Stimulated activated CD4-positive, alpha-beta T cell treated with anti-CD3 and anti-CD28 coated beads, Interleukin-4, amount 100 ng/mL, for 1 hour (primary cell): ENCODE data around the gene TNFRSF12A.

ENCODE experiments used
- DNase-seq: peaks from one replicate; pipeline ENCODE4 v3.0.0-alpha.2; 2020

The TNFRSF12A gene

GRCh38 chr16:2986623-2987188 is 33.5 kb upstream of the TNFRSF12A start:
- DNase-seq = no peak

GRCh38 chr16:2987286-2987685 is 32.9 kb upstream of the TNFRSF12A start:
- no peak for DNase-seq

- no peak for DNase-seq
These were observed 32.3 kb upstream of the TNFRSF12A start for GRCh38 chr16:2987833-2988232.

- DNase-seq = no peak
These were observed 31.5 kb upstream of the TNFRSF12A start for GRCh38 chr16:2988590-2989099.

- DNase-seq = no peak
These were observed 29.3 kb upstream of the TNFRSF12A start for GRCh38 chr16:2990891-2991290.

- DNase-seq = no peak
These were observed 28.5 kb upstream of the TNFRSF12A start for GRCh38 chr16:2991566-2992261.

GRCh38 chr16:2992383-2993081 is 27.6 kb upstream of the TNFRSF12A start:
- no peak for DNase-seq

GRCh38 chr16:2996298-2996697 is 23.9 kb upstream of the TNFRSF12A start:
- DNase-seq = no peak

- DNase-seq = no peak
These were observed 20.2 kb upstream of the TNFRSF12A start for GRCh38 chr16:2999929-3000328.

GRCh38 chr16:3000540-3000939 is 19.6 kb upstream of the TNFRSF12A start:
- DNase-seq = no peak

- no peak for DNase-seq
These were observed 18.9 kb upstream of the TNFRSF12A start for GRCh38 chr16:3001316-3001715.

GRCh38 chr16:3003582-3004270 is 16.4 kb upstream of the TNFRSF12A start:
- DNase-seq = peak; percentile 95

GRCh38 chr16:3004319-3004718 is 15.8 kb upstream of the TNFRSF12A start:
- DNase-seq = no peak

GRCh38 chr16:3004781-3005284 is 15.3 kb upstream of the TNFRSF12A start:
- DNase-seq = no peak

GRCh38 chr16:3007059-3007956 is 12.9 kb upstream of the TNFRSF12A start:
- DNase-seq = no peak

- no peak for DNase-seq
These were observed 12.0 kb upstream of the TNFRSF12A start for GRCh38 chr16:3007957-3008689.

- no peak for DNase-seq
These were observed 11.5 kb upstream of the TNFRSF12A start for GRCh38 chr16:3008690-3009037.

- no peak for DNase-seq
These were observed 10.4 kb upstream of the TNFRSF12A start for GRCh38 chr16:3009568-3010390.

- DNase-seq = no peak
These were observed 9.7 kb upstream of the TNFRSF12A start for GRCh38 chr16:3010510-3010909.

- DNase-seq = no peak
These were observed 7.9 kb upstream of the TNFRSF12A start for GRCh38 chr16:3012246-3012645.
